GM18951 (cell line): ENCODE measurements around the gene CDH4.

Experiments
- POLR2A ChIP-seq: IDR thresholded peaks from 4 replicates; pipeline ENCODE4 v1.6.1; 2011; ENCODE audit warnings: mild to moderate bottlenecking; ENCODE audit not compliant: insufficient read length, insufficient read depth; ENCODE audit errors: extremely low read depth
- in situ Hi-C: fragments of 300-500 bp; cut with MboI; formaldehyde crosslinking; loops from one replicate; pipeline ENCODE4 v1.12.0; 2022; ENCODE audit warnings: low sequenced_read_pairs, mixed read lengths, inconsistent platforms; ENCODE audit not compliant: unreplicated experiment

Gene CDH4

GRCh38 chr20:61917474-61918145 is 665.5 kb downstream of the CDH4 start:
- in situ Hi-C loops = no loop called here
- TF ChIP-seq POLR2A = no peak

- in situ Hi-C loops = no loop called here
- TF ChIP-seq POLR2A = no peak
These were observed 666.5 kb downstream of the CDH4 start for GRCh38 chr20:61918548-61918947.

- in situ Hi-C loops = no loop called here
- no peak for TF ChIP-seq POLR2A
These were observed 667.2 kb downstream of the CDH4 start for GRCh38 chr20:61919239-61919638.

- in situ Hi-C loops = no loop called here
- TF ChIP-seq POLR2A = no peak
These were observed 667.8 kb downstream of the CDH4 start for GRCh38 chr20:61919675-61920365.

GRCh38 chr20:61922411-61922810 is 670.4 kb downstream of the CDH4 start:
- no peak for TF ChIP-seq POLR2A
- in situ Hi-C loops = no loop called here

GRCh38 chr20:61922936-61923335 is 670.9 kb downstream of the CDH4 start:
- TF ChIP-seq POLR2A = no peak
- in situ Hi-C loops = no loop called here

GRCh38 chr20:61923371-61924166 is 671.5 kb downstream of the CDH4 start:
- in situ Hi-C loops = no loop called here
- no peak for TF ChIP-seq POLR2A

- no peak for TF ChIP-seq POLR2A
- in situ Hi-C loops = no loop called here
These were observed 672.3 kb downstream of the CDH4 start for GRCh38 chr20:61924211-61924857.

GRCh38 chr20:61924858-61925554 is 672.9 kb downstream of the CDH4 start:
- no peak for TF ChIP-seq POLR2A
- in situ Hi-C loops = no loop called here

GRCh38 chr20:61925555-61926252 is 673.6 kb downstream of the CDH4 start:
- in situ Hi-C loops = no loop called here
- no peak for TF ChIP-seq POLR2A

GRCh38 chr20:61926253-61926613 is 674.2 kb downstream of the CDH4 start:
- no peak for TF ChIP-seq POLR2A
- in situ Hi-C loops = no loop called here

- in situ Hi-C loops = no loop called here
- TF ChIP-seq POLR2A = no peak
These were observed 674.7 kb downstream of the CDH4 start for GRCh38 chr20:61926796-61927192.

- in situ Hi-C loops = no loop called here
- no peak for TF ChIP-seq POLR2A
These were observed 675.2 kb downstream of the CDH4 start for GRCh38 chr20:61927193-61927825.
